ENCODE measurements around the gene CLEC4G. TPM values are rescaled to one million over a fixed set of nuclear protein-coding genes. Genes with fewer than 3 reads are reported as not detected.

Gene CLEC4G
- total RNA-seq, 2 donors from 2014 or later, result 0.57 TPM; not detected in 1

- Histone ChIP-seq H3K4me1 (replicated peaks) (no peaks in the 10 kb centered on the region), H3K9me3 (no peaks in the 10 kb centered on the region), H3K27me3 (replicated peaks; ENCODE audit: insufficient read depth) (no peaks in the 10 kb centered on the region), H3K4me3 (no peak overlapping the region), H3K27ac (no peak overlapping the region), H3K36me3 (no peaks in the 10 kb centered on the region)
- intact Hi-C loops (cut with DNase I), result no loop called here
- DNase-seq (ENCODE audit: low spot score), result no peak
- WGBS, result 91% methylated on average over 9 of the region's 9 CpGs
- TF ChIP-seq CTCF (IDR thresholded peaks at IDR 0.05), result no peak
- TF ChIP-seq POLR2AphosphoS5 (IDR thresholded peaks at IDR 0.05), result no peak
- TF ChIP-seq POLR2A (IDR thresholded peaks at IDR 0.05), result no peak
These were observed 43.9 kb upstream of the CLEC4G start for GRCh38 chr19:7775761-7776160.

GRCh38 chr19:7773841-7774240 is 41.9 kb upstream of the CLEC4G start:
- H3K4me1 ChIP-seq (replicated peaks), result no peaks in the 10 kb centered on the region
- no peaks in the 10 kb centered on the region for H3K27me3 ChIP-seq (replicated peaks; ENCODE audit: insufficient read depth)
- DNase-seq (ENCODE audit: low spot score), result no peak
- H3K4me3 ChIP-seq, result no peak overlapping the region
- H3K9me3 ChIP-seq, result no peaks in the 10 kb centered on the region
- no peak for TF ChIP-seq POLR2A (IDR thresholded peaks at IDR 0.05)
- TF ChIP-seq CTCF (IDR thresholded peaks at IDR 0.05), result no peak
- no peak for TF ChIP-seq POLR2AphosphoS5 (IDR thresholded peaks at IDR 0.05)
- H3K36me3 ChIP-seq, result no peaks in the 10 kb centered on the region
- 49% methylated on average over 9 of the region's 9 CpGs for WGBS
- intact Hi-C loops (cut with DNase I), result no loop called here
- no peak overlapping the region for H3K27ac ChIP-seq

GRCh38 chr19:7772752-7773291 is 40.9 kb upstream of the CLEC4G start:
- Histone ChIP-seq H3K4me1 (replicated peaks) (no peaks in the 10 kb centered on the region), H3K9me3 (no peaks in the 10 kb centered on the region), H3K27ac (no peak overlapping the region), H3K4me3 (no peak overlapping the region), H3K36me3 (no peaks in the 10 kb centered on the region), H3K27me3 (replicated peaks; ENCODE audit: insufficient read depth) (peaks cover 2% of the 10 kb centered on the region)
- no peak for DNase-seq (ENCODE audit: low spot score)
- 30% methylated on average over 8 of the region's 8 CpGs for WGBS
- TF ChIP-seq POLR2A (IDR thresholded peaks at IDR 0.05) (no peak), CTCF (IDR thresholded peaks at IDR 0.05) (no peak), POLR2AphosphoS5 (IDR thresholded peaks at IDR 0.05) (no peak)
- intact Hi-C loops (cut with DNase I), result no loop called here

- intact Hi-C loops (cut with DNase I), result no loop called here
- Histone ChIP-seq H3K4me3 (no peak overlapping the region), H3K36me3 (no peaks in the 10 kb centered on the region), H3K27ac (no peak overlapping the region), H3K27me3 (replicated peaks; ENCODE audit: insufficient read depth) (peaks cover 2% of the 10 kb centered on the region), H3K4me1 (replicated peaks) (no peaks in the 10 kb centered on the region), H3K9me3 (no peaks in the 10 kb centered on the region)
- DNase-seq (ENCODE audit: low spot score), result no peak
- 71% methylated on average over 8 of the region's 8 CpGs for WGBS
- TF ChIP-seq CTCF (IDR thresholded peaks at IDR 0.05), result no peak
These were observed 39.2 kb upstream of the CLEC4G start for GRCh38 chr19:7771072-7771471.

GRCh38 chr19:7769171-7769570 is 37.3 kb upstream of the CLEC4G start:
- WGBS, result 83% methylated on average over 2 of the region's 2 CpGs
- H3K4me3 ChIP-seq, result no peak overlapping the region
- no peaks in the 10 kb centered on the region for H3K36me3 ChIP-seq
- DNase-seq (ENCODE audit: low spot score), result no peak
- TF ChIP-seq POLR2A (IDR thresholded peaks at IDR 0.05), result no peak
- TF ChIP-seq POLR2AphosphoS5 (IDR thresholded peaks at IDR 0.05), result no peak
- no peak for TF ChIP-seq CTCF (IDR thresholded peaks at IDR 0.05)
- peaks cover 2% of the 10 kb centered on the region for H3K27me3 ChIP-seq (replicated peaks; ENCODE audit: insufficient read depth)
- no peaks in the 10 kb centered on the region for H3K4me1 ChIP-seq (replicated peaks)
- no peaks in the 10 kb centered on the region for H3K9me3 ChIP-seq
- H3K27ac ChIP-seq, result no peak overlapping the region
- intact Hi-C loops (cut with DNase I), result no loop called here
